Activated CD8-positive, alpha-beta memory T cell treated with anti-CD3 and anti-CD28 coated beads, Interleukin-2, amount 10 ng/mL, durations not matched to agents 7 days and 5 days (primary cell): ENCODE data around the gene AKAP8L. TPM values are rescaled to one million over a fixed set of nuclear protein-coding genes. Genes with fewer than 3 reads are reported as not detected.

Experiments used
- ATAC-seq: fragments of 150-1000 bp; cut with Tn5 transposase; one replicate; pipeline ENCODE4 v1.10.0; 2021; ENCODE audit warnings: moderate library complexity
- CTCF ChIA-PET: fragments of 350-600 bp; sonication (Branson Sonifier 250); formaldehyde crosslinking; loops from one replicate; lab custom pipeline; 2021; ENCODE audit warnings: antibody characterized with exemption; lab: Charles Lee
- DNase-seq: peaks from one replicate; pipeline ENCODE4 v3.0.0-alpha.2; 2020
- H3K27ac Mint-ChIP-seq: one replicate; pipeline ENCODE4 v1.8.0; 2021; ENCODE audit warnings: mild to moderate bottlenecking, mixed read lengths
- H3K27me3 Mint-ChIP-seq: one replicate; pipeline ENCODE4 v1.8.0; 2021; ENCODE audit warnings: mixed read lengths
- H3K36me3 Mint-ChIP-seq: one replicate; pipeline ENCODE4 v1.8.0; 2021; ENCODE audit warnings: mild to moderate bottlenecking, mixed read lengths
- H3K4me1 Mint-ChIP-seq: one replicate; pipeline ENCODE4 v1.8.0; 2021; ENCODE audit warnings: mixed read lengths
- H3K4me3 Mint-ChIP-seq: one replicate; pipeline ENCODE4 v1.8.0; 2021; ENCODE audit warnings: mild to moderate bottlenecking, moderate library complexity, mixed read lengths
- H3K9me3 Mint-ChIP-seq: one replicate; pipeline ENCODE4 v1.8.0; 2022; ENCODE audit warnings: low read depth, mixed read lengths
- total RNA-seq, 2 experiments: library from RNA; stranded (reverse); gene quantifications; one replicate each; pipeline ENCODE4 v1.2.3, GENCODE V29; 2021

The AKAP8L gene
- total RNA-seq, 2 experiments from 2014 or later, result 105 to 116 TPM

- DNase-seq, result no peak
- Mint-ChIP-seq H3K27ac (no peak overlapping the region), H3K36me3 (peaks cover 2% of the 10 kb centered on the region), H3K27me3 (no peaks in the 10 kb centered on the region), H3K4me3 (no peak overlapping the region), H3K4me1 (peaks cover 24% of the 10 kb centered on the region), H3K9me3 (no peaks in the 10 kb centered on the region)
- ATAC-seq, result no peak
- CTCF ChIA-PET, result interaction anchor here (1.7 to 4.9 kb wide), 3 partner anchors 17 to 120 kb away, joined by 4 to 41 read pairs (median 8); partner anchors contain the start of gene AKAP8L
These were observed 17.4 kb upstream of the AKAP8L start for GRCh38 chr19:15436012-15436825.

- DNase-seq (no peak), ATAC-seq (no peak)
- Mint-ChIP-seq H3K27ac (peak overlapping the region; percentile 95), H3K27me3 (no peaks in the 10 kb centered on the region), H3K9me3 (no peaks in the 10 kb centered on the region), H3K4me1 (peaks cover 36% of the 10 kb centered on the region), H3K4me3 (peak overlapping the region; percentile 93), H3K36me3 (peaks cover 5% of the 10 kb centered on the region)
- CTCF ChIA-PET, result interaction anchor here (1.2 to 4.9 kb wide), 8 partner anchors 14 to 122 kb away, joined by 4 to 41 read pairs (median 6); partner anchors contain the start of gene AKAP8L
These were observed 14.8 kb upstream of the AKAP8L start for GRCh38 chr19:15433519-15434069.

GRCh38 chr19:15432629-15433518 is 14.1 kb upstream of the AKAP8L start:
- H3K27me3 Mint-ChIP-seq, result no peaks in the 10 kb centered on the region
- peaks cover 5% of the 10 kb centered on the region for H3K36me3 Mint-ChIP-seq
- peak; percentile 92 for ATAC-seq

GRCh38 chr19:15432018-15432494 is 13.3 kb upstream of the AKAP8L start:
- Mint-ChIP-seq H3K4me3 (peak overlapping the region; percentile 99), H3K9me3 (no peaks in the 10 kb centered on the region), H3K27me3 (no peaks in the 10 kb centered on the region), H3K27ac (peak overlapping the region; percentile 93), H3K36me3 (peaks cover 12% of the 10 kb centered on the region), H3K4me1 (peaks cover 34% of the 10 kb centered on the region)
- DNase-seq (peak; percentile 60), ATAC-seq (peak; percentile 14)
- CTCF ChIA-PET, result interaction anchor here (1.2 to 4.9 kb wide), 7 partner anchors 12 to 340 kb away, joined by 4 to 41 read pairs (median 9); partner anchors contain the start of gene AKAP8L

More at GRCh38 chr19:15432629-15433518, 14.1 kb upstream of the AKAP8L start:
- DNase-seq, result peak; percentile 95
- Mint-ChIP-seq H3K9me3 (no peaks in the 10 kb centered on the region), H3K4me3 (peak overlapping the region; percentile 93), H3K27ac (peak overlapping the region; percentile 95), H3K4me1 (peaks cover 36% of the 10 kb centered on the region)
- CTCF ChIA-PET, result interaction anchor here (1.2 to 4.9 kb wide), 8 partner anchors 14 to 341 kb away, joined by 4 to 41 read pairs (median 6); partner anchors contain the start of gene AKAP8L

GRCh38 chr19:15431396-15432017 is 12.7 kb upstream of the AKAP8L start:
- ATAC-seq (no peak), DNase-seq (no peak)
- CTCF ChIA-PET, result interaction anchor here (0.6 to 4.6 kb wide), 4 partner anchors 11 to 1588 kb away, joined by 3 to 36 read pairs (median 4); partner anchors contain the start of gene AKAP8L
- H3K9me3 Mint-ChIP-seq, result no peaks in the 10 kb centered on the region
- H3K4me3 Mint-ChIP-seq, result peak overlapping the region; percentile 99
- peaks cover 34% of the 10 kb centered on the region for H3K4me1 Mint-ChIP-seq
- H3K27ac Mint-ChIP-seq, result peak overlapping the region; percentile 93
- no peaks in the 10 kb centered on the region for H3K27me3 Mint-ChIP-seq
- peaks cover 15% of the 10 kb centered on the region for H3K36me3 Mint-ChIP-seq

- DNase-seq (no peak), ATAC-seq (no peak)
- CTCF ChIA-PET, result interaction anchor here (1.1 to 4.6 kb wide), 3 partner anchors 10 to 125 kb away, joined by 3 to 36 read pairs (median 5); partner anchors contain the start of gene AKAP8L
- Mint-ChIP-seq H3K4me3 (peak overlapping the region; percentile 52), H3K4me1 (peaks cover 29% of the 10 kb centered on the region), H3K27me3 (no peaks in the 10 kb centered on the region), H3K9me3 (no peaks in the 10 kb centered on the region), H3K27ac (peak overlapping the region; percentile 53), H3K36me3 (peaks cover 22% of the 10 kb centered on the region)
These were observed 11.8 kb upstream of the AKAP8L start for GRCh38 chr19:15430526-15431120.

- CTCF ChIA-PET, result interaction anchor here (1.1 to 4.6 kb wide), 2 partner anchors 10 to 126 kb away, joined by 5 to 36 read pairs; partner anchors contain the start of gene AKAP8L
- DNase-seq (no peak), ATAC-seq (no peak)
- Mint-ChIP-seq H3K27ac (no peak overlapping the region), H3K36me3 (peaks cover 26% of the 10 kb centered on the region), H3K4me1 (peaks cover 29% of the 10 kb centered on the region), H3K27me3 (no peaks in the 10 kb centered on the region), H3K9me3 (no peaks in the 10 kb centered on the region), H3K4me3 (no peak overlapping the region)
These were observed 11.2 kb upstream of the AKAP8L start for GRCh38 chr19:15429825-15430467.

- Mint-ChIP-seq H3K4me3 (no peak overlapping the region), H3K4me1 (peaks cover 27% of the 10 kb centered on the region), H3K27me3 (no peaks in the 10 kb centered on the region), H3K9me3 (no peaks in the 10 kb centered on the region), H3K27ac (no peak overlapping the region), H3K36me3 (peaks cover 31% of the 10 kb centered on the region)
- ATAC-seq (no peak), DNase-seq (no peak)
- CTCF ChIA-PET, result interaction anchor here (1.2 to 4.6 kb wide), 2 partner anchors 9 to 122 kb away, joined by 3 to 36 read pairs; partner anchors contain the start of gene AKAP8L
These were observed 10.4 kb upstream of the AKAP8L start for GRCh38 chr19:15428956-15429824.

- no peak for ATAC-seq
- CTCF ChIA-PET, result interaction anchor here (1.2 to 4.6 kb wide), 2 partner anchors 8 to 123 kb away, joined by 3 to 36 read pairs; partner anchors contain the start of gene AKAP8L
These were observed 9.2 kb upstream of the AKAP8L start for GRCh38 chr19:15427991-15428471.

GRCh38 chr19:15427350-15427700 is 8.5 kb upstream of the AKAP8L start:
- H3K27me3 Mint-ChIP-seq, result no peaks in the 10 kb centered on the region
- H3K9me3 Mint-ChIP-seq, result no peaks in the 10 kb centered on the region
- DNase-seq (no peak), ATAC-seq (no peak)
- H3K4me1 Mint-ChIP-seq, result peaks cover 20% of the 10 kb centered on the region
- CTCF ChIA-PET, result interaction anchor here (4.6 kb wide), 1 partner anchor 7 kb away, joined by 36 read pairs; the partner anchor contains the start of gene AKAP8L
- H3K4me3 Mint-ChIP-seq, result no peak overlapping the region
- H3K36me3 Mint-ChIP-seq, result peaks cover 49% of the 10 kb centered on the region
- no peak overlapping the region for H3K27ac Mint-ChIP-seq

More at GRCh38 chr19:15427991-15428471, 9.2 kb upstream of the AKAP8L start:
- H3K27me3 Mint-ChIP-seq, result no peaks in the 10 kb centered on the region
- DNase-seq, result no peak
- H3K4me1 Mint-ChIP-seq, result peaks cover 21% of the 10 kb centered on the region
- H3K4me3 Mint-ChIP-seq, result no peak overlapping the region
- H3K36me3 Mint-ChIP-seq, result peaks cover 42% of the 10 kb centered on the region
- H3K9me3 Mint-ChIP-seq, result no peaks in the 10 kb centered on the region
- no peak overlapping the region for H3K27ac Mint-ChIP-seq
